GM20431 (cell line): ENCODE results near the gene TBX2.

Experiments used
- in situ Hi-C: fragments of 300-500 bp; cut with MseI, MboI; formaldehyde crosslinking; loops from one replicate; pipeline ENCODE4 v1.15.0; 2020; ENCODE audit warnings: low sequenced_read_pairs; ENCODE audit not compliant: unreplicated experiment

TBX2 gene

DNA sequence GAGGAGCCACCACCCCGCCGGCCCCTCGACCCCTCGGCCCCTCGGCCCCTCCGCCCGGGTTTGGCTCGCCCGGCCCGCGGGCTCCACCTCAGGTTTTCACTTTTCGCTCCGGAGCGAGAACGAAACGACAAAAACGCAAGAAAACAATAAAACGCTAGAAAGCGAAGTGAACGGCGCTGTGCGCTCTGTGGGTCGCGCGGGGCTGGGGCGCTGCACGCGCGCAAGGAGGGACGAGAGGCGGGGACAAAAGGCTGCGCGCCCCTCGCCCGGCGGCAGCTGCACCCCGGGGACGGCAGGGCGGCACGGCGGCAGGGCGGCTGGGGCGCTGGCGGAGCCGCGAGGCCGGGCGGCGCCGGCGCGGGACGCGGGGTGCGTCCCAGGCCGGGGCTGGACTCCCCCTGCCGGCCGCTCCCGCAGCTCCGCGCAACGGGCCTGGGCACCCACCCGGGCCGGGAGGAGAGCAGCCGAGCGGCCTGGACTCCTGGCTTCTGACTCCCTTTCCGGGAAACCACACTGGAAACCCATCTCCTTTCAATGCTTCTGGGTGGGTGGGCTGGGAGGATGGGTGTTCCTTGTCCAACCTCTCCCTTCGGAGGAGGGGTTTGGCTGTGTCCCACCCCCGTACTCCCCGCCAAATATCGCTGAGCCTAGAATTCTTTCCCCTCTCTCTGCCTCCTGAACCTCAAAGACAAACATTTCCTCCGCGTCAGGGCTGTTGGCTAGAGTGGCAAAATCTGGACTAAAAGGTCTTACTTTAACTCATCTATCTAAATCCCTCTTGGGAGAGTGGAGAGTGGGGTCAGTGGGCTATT is 9.9 kb downstream of the TBX2 start:
- in situ Hi-C loops: no loop called here

DNA sequence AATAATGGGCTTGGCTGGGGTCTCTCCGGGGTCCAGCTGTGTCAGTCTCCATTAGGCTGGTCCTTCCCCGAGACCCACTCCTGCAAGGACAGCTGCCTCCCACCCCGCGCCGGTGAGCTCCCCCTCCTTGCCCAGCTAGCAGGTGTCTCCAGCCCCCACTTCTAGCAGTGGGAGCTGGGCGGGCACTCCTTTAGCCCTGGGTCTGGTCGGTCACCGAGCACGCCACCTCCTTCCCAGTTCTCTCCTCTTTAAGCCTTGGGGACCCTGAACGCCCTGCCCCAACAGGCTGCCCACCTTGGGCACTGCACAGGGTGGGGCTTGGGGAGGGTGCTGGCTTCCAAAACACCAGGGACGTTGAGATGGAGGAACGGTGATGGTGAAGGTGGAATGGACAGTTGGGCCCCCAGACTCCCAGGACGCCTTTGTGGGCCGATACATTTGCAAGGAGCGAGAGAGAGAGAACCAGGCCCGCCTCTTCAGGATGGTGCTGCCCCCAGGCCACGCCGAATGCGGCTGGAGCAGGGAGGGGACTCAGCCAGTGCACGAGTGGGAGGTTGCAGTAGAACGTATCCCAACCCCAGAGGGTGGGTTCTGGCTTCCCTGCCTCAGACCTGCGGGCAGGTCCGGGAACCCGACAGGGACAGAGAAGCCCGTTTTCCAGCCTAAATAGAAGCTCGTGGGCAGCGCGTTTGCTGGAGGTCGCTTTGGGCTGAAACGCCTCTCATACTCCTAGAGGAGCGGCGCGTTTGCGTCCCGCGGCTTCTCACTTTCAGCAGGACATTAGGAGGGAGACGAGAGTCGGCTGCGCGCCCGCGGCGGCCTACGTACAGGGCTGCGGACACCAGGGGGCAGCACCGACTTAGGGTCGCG is 10.7 kb downstream of the TBX2 start:
- in situ Hi-C loops: no loop called here

DNA sequence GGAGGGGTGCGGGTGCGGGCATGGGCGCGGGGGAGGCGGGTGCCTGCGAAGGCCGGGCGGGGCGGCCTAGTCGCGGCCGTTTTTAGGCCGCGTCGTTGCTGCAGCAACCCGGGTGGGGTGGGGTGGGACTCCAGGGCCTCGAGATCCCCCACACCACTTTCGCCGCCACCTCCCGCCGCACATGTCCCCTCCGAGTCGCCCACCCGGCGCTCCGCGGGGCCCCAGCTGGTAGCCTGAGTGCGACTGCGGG is 11.3 kb downstream of the TBX2 start:
- in situ Hi-C loops: no loop called here

DNA sequence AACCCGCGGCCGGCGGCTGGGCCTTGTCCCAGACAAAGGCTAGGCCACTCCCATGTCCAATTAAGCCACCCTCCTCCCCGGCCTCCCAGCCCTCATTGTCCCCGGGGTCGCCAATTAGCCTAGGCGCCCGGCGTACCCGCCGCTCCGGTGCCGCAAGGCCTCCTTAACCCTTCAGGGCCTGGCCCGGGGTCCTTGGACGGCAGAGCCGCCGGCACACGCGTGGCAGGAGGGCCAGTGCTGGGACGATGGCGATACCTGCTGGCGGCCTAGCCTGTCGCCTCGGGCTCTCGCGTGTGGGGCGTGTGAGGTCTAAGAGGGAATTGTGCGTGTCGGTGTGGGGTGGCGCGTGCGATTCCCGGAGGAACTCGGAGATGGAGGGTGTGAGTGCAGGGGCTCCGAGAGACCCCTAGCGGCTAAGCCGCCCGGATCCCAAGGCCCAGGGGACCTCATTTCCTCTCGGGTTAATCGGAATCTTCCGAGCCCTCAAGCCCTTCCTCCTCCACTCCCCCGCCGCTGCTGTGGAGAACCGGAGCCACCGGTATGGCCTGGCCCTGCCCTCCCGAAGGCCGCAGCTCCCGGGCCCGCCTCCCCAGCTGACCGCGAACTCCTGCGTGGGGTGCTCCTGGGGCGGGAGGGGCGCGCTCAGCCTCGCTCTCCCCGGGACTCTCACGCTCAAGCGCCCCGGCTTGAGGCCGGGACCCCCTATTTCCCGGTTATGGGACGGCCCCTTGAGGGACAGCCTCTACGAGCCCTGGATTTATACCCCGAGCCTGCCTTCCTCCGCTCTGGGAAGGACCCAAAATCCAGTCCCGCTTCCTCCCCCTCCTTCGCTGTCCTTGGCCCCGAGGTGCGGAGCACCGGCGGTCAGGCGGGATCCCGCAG is 11.9 kb downstream of the TBX2 start:
- in situ Hi-C loops: no loop called here

DNA sequence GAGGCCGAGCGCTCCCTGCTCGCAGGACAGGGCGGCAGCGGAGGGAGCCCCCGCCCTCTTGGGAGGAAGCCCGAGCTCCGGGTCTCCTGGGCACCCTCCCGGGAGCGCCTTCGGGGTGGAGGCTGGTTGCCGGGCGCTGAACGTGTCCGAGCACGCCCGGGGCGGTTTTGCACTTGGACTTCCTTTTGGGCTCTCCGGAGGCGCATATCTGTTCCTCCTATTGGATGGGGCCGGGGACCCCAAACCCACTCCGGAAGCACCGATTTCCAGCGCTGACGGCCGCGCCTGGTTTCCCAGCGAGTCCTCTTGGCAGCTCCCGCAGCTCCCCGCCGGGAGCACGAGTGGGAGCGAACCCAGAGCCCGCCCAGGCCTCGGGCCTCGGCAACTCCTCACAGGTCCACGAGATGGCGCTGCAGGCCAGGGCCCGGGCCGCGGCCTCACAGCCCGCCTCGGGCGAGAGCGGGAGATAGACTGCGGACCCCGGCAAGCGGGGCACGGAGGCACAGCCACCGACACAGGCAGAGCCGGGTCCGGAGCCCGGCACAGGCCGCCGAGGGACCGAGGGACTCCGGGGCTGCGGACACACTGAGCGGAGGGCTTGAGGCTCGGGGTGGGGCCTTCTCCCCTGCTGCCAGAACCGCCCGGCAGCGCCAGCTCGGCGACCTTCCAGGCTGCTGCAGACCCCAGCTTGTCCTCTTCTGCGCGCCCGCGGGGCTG is 12.7 kb downstream of the TBX2 start:
- in situ Hi-C loops: no loop called here

DNA sequence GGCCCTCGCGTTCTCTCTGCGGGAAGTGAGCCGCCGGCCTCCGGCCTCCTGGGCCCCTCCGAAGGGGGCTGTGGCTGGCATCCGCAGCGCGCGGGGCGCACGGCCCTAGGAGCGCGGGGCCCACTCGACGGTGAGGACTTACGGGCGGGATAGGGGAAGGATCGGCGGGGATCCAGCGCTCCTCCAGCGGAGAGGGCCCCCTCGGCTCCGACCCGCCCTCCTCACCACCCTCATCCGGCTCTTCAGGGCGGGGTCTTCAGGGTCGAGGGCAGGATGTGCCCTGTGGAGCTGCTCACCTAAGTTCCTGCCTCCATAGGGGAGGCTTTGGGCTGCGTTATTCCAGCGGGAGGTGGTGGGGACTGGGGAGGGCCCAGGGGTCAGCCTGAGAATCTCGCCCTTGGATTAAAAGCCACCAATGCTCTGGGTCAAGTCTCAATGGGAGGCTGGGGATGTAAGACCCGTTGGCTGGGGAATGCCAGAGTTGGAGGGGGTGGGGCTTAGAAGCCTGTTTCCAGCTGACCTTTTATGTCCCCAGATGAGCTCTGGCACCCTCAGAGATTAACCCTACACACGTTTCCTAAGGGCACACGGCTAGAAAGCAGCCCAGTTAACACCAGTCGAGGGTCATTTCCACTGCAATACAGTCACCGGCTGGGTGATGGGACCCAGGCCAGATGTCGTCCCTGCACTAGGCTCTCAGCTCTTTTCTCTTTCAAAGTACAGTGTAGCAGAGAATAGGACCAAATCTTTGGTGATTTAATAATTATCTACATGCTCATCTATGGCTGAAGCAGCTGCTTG is 13.4 kb downstream of the TBX2 start:
- in situ Hi-C loops: no loop called here

DNA sequence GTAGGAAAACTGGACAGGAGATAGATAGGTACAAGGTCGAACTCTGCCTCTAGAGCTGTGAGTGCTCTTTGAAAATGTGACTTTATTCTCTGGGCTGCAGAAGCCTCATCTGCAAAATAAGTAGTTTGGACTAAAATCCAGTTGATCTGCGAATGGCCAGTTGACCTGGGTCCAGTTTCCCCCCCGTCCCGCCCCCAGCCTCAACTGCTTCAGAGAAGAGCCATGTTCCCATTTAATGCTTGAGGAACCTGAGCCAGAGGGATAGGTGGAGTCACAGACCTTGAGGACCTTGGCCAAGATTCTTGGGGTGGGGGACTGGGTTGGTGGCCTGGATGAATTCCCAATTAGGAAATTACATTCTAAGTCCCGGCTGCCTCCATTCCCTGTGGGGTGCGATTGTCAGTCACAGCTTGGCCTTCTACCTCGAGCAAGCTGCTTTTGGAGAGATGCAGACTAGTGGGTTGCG is 14.1 kb downstream of the TBX2 start:
- in situ Hi-C loops: no loop called here

DNA sequence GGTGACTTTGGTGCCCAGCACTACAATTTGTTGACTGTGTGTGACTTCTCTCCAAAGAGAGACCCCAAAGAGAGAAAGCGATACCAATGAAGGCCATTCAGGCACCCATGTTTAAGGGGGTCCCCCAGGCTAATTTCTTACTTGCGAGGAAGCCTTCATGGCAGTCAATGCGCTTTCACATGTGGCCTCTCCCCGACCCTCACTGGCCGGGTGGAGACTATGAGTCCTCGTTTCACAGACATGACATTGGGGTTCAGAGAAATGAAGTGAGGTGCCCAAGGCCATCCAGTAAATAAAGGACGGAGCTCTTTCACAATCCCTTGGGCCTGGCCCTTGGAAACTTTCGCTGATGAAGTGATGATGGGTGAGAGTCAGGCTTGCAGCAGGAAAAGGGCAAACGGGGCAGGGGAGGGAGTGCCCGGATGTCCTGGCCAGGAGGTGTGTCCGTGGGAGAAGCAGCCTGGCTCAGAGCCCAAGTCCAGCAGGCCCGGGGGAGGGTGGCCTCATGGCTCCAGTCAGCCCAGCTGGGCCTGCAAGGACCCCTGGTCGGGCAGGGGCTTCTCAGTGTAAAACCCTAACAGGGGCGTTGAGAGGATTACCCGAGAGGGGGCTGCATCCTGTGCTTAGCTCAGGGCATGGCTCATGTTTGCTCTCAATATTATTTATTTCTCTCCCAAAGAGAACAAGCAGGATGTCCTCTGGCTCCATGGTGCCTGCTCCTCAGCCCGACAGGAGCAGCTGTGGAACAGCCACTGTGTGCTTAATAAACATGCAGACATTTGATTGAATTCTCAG is 14.7 kb downstream of the TBX2 start:
- in situ Hi-C loops: no loop called here

DNA sequence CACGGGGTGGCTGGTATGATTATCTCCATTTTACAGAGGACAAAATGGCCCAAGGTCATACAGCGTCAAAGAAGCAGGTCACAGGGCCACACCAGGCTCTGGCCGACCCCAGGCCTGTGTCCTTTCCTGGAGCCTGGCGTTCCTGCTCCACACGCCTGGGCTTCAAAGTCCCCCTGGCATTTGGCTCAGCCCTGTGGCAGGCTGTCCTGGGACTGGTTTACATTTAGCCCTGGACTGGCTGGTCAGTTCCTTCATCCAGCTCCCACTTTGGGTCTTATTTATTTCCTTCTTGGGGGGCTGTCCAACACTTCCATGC is 15.3 kb downstream of the TBX2 start:
- in situ Hi-C loops: no loop called here

DNA sequence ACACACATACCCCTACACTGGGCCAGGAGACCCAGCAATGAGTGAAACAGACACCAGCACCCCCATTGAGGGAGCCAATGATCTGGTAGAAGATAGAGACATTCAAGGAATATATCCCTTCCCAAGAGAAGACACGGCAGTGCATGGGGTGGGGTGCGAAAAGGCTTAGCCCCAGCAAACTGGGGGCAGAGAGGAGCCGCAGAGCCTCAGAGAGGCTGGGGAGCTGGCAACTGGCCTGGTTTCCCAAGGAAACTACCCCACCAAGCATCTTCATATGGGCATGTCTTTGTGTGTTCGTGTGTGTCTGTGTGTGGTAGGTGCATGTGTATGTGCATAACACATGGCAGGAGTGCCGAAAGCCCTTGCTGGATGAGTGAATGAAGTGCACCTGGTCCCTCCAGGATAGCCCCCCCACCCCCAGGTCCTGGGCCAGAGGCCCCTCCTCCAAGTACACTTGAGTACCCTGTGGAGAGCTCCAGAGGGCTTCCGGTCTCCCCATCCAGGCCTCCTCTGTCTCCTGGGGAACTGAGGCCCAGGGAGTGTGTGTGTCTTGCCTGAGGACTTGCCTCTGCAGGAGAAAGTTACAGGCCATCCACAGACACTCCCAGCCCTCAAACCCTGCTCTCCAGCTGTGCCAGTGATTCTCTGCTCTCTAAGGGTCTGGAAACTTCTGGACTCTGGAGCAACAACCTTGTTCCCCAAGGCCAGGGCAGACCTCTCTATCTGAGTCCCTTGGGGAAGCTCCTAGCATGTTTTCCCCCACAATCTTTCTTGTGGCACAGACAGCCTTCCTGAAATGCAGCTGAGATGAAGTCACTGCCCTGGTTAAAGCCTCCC is 15.9 kb downstream of the TBX2 start:
- in situ Hi-C loops: no loop called here

DNA sequence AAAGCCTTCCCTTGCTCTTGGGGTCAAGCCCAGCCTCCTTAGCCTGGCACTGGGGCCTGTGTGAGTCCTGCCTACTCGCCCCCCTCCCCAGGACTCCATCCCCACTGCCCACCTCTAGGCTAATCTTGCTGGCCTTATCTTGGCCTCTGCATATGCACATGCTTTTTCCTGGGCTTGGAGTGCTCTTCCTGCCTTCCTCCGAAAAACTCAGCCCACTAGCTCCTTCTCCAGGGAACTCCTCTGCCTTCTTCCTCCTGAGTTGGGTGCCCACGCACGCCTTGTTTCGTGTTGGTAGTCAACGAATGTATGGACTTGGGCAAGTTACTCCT is 16.5 kb downstream of the TBX2 start:
- in situ Hi-C loops: no loop called here

DNA sequence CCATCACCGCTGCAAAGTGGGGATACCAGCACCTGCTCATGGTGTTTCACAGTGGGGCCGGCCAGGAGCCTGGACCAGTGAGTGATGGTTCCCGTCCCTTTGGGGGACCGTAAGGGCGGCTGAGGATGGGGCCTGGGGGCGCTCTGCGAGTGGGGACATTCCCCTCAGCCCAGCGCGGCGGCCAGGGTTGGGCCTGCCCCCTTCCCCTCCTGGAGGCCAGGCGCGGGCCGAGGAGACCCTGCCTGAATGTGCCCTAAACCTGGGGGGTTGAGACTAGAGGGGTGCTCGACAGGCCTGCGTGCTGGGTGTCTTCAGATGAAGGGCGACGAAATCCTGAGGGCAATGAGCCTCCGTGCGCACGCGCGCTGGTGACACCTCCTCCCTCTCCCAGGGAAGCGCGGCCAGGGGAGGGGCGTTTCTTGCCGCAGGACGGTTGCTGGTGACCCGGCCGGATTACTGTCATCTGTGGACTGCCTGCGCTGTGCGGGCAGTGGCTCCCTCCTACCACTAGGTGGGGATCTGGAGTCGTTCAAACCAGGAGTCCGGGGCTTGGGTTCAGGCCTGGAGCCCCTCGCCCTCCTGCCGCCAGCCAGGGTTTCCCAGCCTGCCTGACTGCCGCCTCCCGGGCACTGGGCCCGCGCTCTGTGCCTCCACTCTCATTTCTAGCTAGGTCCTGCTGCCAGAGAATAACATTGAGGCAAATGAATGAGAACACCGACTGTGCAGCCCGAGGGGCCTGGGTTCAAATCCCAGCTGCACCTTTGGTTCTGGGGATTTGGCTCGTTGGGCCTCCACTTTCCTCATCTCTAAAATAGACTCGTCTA is 17.1 kb downstream of the TBX2 start:
- in situ Hi-C loops: no loop called here

DNA sequence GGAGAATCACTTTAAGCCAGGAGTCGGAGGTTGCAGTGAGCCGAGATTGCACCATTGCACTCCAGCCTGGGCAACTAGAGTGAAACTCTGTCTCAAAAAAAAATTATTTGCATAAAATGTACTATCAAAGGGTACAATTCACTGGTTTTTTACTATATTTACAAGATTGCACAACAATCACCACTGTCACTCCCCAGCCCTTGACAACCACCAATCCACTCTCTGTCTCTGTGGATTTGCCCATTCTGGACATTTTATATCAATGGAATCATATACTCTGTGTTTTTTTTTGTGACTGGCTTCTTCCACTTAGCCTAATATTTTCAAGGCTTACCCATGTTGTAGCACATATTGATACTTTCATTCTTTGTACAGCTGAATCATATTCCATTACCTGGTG is 18.8 kb downstream of the TBX2 start:
- in situ Hi-C loops: no loop called here

DNA sequence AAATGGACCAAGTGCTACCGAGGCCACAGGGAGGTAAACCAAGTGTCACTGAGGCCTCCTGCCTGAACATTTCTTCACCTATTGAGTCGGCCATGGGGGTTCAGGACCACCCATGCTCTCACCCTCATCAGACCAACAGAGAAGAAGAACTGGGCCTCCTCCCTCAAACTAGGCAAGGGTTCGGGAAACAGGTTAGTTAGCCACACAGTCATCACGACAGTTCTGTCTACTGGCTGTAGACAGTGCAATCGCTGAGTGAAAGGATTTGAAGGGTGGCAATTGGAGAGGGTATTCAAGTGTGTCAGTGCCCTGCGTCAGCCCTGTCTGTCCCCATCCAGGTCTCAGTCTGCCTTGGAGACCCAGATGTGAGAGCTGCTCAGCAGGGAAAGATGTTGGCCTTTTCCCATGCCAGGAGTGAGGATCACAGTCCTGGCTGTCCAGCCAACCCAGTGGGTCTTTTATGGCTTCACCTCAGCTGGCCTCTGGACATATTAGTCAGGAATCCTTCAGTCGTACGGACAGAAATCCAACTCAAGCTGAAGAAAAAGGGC is 19.9 kb downstream of the TBX2 start:
- in situ Hi-C loops: no loop called here

DNA sequence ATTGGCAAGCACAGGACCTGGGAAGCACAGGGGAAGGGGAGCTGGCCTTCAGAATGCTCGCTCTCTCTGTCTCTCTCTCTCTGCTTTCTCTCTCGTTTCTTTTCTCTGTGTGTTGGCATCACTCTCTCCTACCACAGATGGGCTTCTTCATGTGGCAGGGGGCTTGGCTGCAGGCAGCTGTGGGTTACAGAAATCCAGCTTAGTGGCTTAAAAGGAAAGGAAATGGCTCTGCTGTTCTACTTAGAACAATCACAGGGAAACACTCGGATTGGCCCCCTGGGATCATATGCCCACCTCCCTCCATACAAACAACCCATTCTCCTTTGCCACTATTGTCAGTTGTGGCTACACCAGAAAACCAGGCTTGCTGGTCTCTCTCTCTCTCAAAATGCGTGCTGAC is 20.4 kb downstream of the TBX2 start:
- in situ Hi-C loops: no loop called here

DNA sequence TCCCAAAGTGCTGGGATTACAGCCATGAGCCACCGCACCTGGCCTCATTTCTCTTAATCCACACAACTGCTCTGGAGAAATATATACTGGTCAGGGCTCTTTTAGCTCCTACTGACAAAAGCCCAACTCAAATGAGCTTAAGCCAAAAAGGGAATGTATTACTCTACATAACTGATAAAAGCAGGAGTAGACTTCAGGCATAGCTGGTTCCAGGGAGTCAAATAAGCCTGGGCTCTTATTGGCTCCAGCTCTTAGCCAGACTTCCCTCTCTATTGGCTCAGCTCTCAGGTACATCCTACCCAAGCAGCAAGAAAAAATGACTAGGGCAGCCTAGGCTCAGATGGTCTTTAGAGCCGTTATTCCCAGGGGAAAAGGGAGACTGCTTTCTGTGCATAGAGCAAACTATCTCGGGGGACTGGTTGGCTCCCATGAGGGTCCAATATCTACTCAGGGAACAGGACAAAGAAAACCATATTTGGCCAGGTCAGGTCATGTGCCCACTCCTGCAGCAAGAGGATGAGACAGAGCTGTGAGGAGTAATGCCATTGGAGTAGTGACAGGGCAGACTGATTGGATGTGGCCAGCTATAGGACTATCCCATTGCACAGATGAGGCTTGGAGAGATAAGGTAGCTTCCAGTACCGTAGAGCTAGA is 21.2 kb downstream of the TBX2 start:
- in situ Hi-C loops: no loop called here
